GM19467 (cell line): ENCODE results near the gene MCRS1.

ENCODE experiments used
- ATAC-seq: cut with Tn5 transposase; IDR thresholded peaks from one replicate; pipeline ENCODE4 v1.9.1; 2021; ENCODE audit warnings: mild to moderate bottlenecking, moderate library complexity; ENCODE audit not compliant: unreplicated experiment

Gene MCRS1

DNA sequence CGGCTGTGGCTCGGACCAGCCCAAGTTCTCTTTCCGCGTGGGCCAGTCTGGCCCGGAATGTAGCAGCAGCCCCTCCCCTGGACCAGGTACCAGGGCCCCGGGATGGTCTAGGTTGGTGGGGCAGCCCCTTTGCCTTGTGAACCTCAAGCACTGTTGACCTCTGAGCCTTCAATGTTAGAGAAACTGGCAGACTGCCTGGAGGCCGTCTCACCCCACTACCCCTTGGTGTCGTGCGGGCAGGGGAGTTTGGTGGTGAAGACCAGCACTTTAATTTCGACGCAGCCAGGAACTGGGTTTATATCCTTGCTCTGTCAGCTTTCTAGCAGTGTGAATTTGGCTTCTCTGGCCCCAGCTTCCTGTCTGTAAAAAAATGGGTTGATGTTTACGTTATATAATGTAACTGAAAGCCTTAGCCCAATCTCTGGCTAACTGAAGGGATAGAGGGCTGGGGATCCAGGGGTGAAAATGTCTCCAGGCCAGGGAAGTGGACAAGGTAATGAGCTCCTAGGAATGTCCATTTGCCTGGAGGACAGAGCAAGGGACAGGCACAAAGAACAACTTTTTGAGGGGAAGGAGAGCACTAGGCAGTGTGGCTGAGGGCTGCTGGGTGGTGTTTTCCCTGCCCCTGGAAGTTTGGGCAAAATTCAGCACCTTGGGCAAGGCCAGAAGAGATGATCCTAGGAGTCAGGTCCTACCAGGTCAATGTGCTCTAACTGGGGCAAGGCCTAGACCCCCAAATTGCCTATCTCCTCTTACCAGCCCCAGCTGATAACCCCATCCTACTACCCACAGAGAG is 11.4 kb downstream of the MCRS1 start:
- no peak for ATAC-seq

- no peak for ATAC-seq
Observed at GRCh38 chr12:49555631-49556390, 12.1 kb downstream of the MCRS1 start.

- ATAC-seq, result no peak
Observed at GRCh38 chr12:49554266-49554665, 13.7 kb downstream of the MCRS1 start.

DNA sequence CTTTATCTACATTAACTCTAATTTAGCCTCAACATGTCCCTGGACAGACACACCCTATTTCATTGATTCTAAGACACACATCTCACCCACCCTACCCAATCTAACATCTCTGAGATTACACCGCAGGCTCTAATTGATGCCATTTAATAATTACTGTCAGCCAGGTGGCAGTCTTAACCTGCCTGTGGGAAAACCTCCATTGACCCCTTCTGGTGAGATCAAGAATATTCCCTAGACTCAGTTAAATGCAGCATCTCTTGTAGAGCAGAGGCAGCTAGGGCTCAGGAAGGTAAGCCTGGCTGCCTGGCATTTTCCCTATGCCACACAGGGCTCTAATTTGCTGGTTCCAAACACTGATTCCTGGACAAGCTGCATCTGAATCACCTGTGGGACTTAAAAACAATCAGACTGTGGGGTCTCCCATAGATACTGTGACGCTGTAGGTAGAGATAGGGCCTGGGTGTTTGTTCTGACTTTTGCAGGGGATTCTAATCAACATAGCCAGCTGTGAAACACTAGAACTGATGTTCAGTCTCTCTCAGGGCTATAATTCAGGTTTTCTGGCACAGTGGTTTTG is 14.3 kb downstream of the MCRS1 start:
- no peak for ATAC-seq

GRCh38 chr12:49552899-49553298 is 15.0 kb downstream of the MCRS1 start:
- ATAC-seq, result no peak

GRCh38 chr12:49552425-49552824 is 15.5 kb downstream of the MCRS1 start:
- ATAC-seq, result no peak

- no peak for ATAC-seq
Observed at GRCh38 chr12:49552014-49552413, 15.9 kb downstream of the MCRS1 start.

GRCh38 chr12:49550693-49551252 is 17.2 kb downstream of the MCRS1 start:
- ATAC-seq, result no peak

- ATAC-seq, result no peak
Observed at GRCh38 chr12:49549735-49550692, 17.9 kb downstream of the MCRS1 start.

DNA sequence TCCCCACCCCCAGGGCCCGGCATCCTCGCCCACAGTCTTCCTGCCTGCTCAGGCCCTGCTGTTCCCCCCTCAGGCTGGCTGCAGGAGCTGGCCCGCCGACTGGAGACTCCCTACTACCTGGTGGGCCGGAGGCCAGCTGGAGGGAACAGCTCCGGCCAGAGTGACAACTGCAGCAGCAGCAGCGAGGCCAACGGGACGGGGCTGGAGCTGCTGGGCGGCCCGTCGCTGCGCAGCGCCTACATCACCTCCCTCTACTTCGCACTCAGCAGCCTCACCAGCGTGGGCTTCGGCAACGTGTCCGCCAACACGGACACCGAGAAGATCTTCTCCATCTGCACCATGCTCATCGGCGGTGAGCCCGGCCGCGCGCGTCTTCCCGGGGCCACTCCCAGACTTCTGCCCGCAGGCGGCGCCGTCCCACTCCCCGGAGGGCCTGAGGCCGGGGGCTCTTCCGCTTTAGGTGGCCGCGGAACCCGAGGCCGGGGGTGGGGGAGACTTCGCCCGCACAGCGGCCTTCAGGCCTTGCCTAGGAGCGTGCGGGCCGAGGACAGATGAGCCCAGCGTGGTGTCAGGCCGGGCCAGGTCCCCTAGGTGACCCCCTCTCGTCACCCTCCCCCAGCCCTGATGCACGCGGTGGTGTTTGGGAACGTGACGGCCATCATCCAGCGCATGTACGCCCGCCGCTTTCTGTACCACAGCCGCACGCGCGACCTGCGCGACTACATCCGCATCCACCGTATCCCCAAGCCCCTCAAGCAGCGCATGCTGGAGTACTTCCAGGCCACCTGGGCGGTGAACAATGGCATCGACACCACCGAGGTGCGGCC is 18.9 kb downstream of the MCRS1 start:
- ATAC-seq, result no peak

GRCh38 chr12:49548481-49548821 is 19.5 kb downstream of the MCRS1 start:
- ATAC-seq, result no peak

GRCh38 chr12:49547090-49547690 is 20.8 kb downstream of the MCRS1 start:
- ATAC-seq, result no peak

- no peak for ATAC-seq
Observed at GRCh38 chr12:49546481-49546880, 21.5 kb downstream of the MCRS1 start.

- ATAC-seq, result no peak
Observed at GRCh38 chr12:49545815-49546214, 22.1 kb downstream of the MCRS1 start.

DNA sequence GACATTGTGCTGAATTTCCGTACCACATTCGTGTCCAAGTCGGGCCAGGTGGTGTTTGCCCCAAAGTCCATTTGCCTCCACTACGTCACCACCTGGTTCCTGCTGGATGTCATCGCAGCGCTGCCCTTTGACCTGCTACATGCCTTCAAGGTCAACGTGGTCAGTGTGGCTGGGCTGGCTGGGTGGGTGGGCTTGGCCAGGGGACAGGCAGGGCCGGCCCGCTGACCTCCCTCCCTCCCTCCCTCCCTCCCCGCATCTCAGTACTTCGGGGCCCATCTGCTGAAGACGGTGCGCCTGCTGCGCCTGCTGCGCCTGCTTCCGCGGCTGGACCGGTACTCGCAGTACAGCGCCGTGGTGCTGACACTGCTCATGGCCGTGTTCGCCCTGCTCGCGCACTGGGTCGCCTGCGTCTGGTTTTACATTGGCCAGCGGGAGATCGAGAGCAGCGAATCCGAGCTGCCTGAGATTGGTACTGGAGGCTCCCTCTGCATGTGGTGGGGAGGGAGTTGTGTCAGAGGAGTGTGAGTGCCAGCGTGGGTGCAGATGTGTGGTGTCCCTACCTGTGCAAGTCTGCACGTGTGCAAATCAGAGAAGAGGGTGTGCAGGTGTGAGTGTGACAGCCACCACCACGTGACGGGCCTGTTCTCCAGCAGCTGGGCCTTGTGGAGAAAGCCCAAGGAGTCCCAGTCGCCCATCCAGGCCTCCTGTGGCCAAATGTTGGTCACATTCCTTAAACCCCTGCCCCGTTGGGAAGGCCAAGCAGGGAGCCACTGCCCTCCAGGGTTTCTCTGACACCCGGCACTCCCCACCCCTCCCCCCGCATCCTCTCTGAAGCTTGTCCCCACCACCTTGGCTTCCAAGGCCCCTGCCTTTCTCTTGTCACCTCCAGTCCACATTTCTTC is 23.8 kb downstream of the MCRS1 start:
- no peak for ATAC-seq

- no peak for ATAC-seq
Observed at GRCh38 chr12:49543221-49543913, 24.6 kb downstream of the MCRS1 start.

GRCh38 chr12:49542592-49543160 is 25.3 kb downstream of the MCRS1 start:
- ATAC-seq, result no peak
